Cardiac fibroblast (primary cell): Measurements from ENCODE around the gene CTIF.

ENCODE experiments used
- DNase-seq, 2 donors: peaks; one replicate each; pipeline versions ENCODE4 v3.0.0 to v3.0.0-alpha.2; 2010; ENCODE audit warnings: low read depth in 2 of 2
- H3K4me3 ChIP-seq, 2 donors: replicated peaks in 1 of 2; 1 replicate in 1 of 2; 2 replicates in 1 of 2; pipeline ENCODE4 v1.5.1; 2011; ENCODE audit warnings: low read depth in 2 of 2, low read length in 2 of 2, mild to moderate bottlenecking in 2 of 2, moderate library complexity in 1 of 2
- TF ChIP-seq, protein P1 (sequence below): IDR thresholded peaks from one replicate; pipeline ENCODE4 v1.5.1; 2011; ENCODE audit warnings: low read depth, mild to moderate bottlenecking, low read length, inconsistent platforms

CTIF gene

DNA sequence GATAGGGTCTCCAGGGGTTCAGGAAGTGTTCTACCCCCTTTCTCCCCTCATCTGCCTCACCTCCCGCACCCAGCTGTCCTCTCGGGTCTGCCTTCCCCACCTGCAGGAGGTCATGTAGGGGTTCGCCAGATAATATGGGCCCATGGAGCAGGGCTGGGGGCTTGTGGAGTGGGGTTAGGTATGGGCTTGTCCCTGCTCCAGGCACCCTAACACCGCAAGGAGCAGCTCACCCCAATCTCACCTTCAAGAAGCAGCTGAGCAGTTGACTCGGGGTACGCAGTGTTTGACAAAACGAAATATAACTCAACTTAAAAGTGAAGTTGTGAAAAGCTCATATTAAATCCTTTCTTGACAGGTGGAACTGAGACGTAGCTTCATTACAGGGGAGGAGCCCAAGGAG is 99.6 kb downstream of the CTIF start:
- TF ChIP-seq, protein P1, sequence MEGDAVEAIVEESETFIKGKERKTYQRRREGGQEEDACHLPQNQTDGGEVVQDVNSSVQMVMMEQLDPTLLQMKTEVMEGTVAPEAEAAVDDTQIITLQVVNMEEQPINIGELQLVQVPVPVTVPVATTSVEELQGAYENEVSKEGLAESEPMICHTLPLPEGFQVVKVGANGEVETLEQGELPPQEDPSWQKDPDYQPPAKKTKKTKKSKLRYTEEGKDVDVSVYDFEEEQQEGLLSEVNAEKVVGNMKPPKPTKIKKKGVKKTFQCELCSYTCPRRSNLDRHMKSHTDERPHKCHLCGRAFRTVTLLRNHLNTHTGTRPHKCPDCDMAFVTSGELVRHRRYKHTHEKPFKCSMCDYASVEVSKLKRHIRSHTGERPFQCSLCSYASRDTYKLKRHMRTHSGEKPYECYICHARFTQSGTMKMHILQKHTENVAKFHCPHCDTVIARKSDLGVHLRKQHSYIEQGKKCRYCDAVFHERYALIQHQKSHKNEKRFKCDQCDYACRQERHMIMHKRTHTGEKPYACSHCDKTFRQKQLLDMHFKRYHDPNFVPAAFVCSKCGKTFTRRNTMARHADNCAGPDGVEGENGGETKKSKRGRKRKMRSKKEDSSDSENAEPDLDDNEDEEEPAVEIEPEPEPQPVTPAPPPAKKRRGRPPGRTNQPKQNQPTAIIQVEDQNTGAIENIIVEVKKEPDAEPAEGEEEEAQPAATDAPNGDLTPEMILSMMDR: no peak
- no peak overlapping the region for H3K4me3 ChIP-seq
- no peak for DNase-seq

- TF ChIP-seq, protein P1: no peak
- DNase-seq: no peak
- H3K4me3 ChIP-seq: no peak overlapping the region
These were observed 100.3 kb downstream of the CTIF start for GRCh38 chr18:48638896-48639771.

DNA sequence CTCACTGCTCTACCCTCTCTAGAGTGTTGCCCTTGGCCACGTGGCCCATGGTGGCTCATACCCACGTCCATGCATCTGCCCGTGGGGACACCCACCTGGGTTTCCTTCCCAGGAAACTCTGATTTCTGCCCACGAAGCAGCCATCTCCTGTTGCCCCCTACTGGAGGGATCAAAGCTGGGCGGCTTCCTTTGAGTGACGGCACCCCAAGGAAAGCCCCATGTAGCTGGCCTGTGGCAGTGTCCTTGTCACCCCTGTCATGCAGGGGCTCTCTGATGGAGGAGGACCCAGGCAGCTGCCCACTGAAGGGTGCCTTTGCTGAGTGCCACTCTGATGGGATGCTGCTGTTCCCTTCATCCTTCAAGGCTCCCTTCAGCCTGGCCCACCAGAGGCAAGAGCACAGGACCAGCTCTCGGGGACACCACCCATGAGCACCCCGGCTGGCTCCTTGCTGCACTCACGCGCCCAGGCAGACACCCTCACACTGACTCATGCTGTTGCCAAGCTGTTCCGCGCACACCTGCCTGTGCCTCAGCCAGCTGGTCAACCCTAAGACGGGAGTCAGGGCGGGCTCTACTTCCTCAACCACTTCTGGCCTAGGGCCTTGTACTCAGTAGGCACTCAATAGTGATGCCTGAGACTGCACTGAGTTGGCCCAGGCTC is 101.1 kb downstream of the CTIF start:
- no peak for DNase-seq
- TF ChIP-seq, protein P1: peak; percentile 50
- H3K4me3 ChIP-seq: no peak overlapping the region

DNA sequence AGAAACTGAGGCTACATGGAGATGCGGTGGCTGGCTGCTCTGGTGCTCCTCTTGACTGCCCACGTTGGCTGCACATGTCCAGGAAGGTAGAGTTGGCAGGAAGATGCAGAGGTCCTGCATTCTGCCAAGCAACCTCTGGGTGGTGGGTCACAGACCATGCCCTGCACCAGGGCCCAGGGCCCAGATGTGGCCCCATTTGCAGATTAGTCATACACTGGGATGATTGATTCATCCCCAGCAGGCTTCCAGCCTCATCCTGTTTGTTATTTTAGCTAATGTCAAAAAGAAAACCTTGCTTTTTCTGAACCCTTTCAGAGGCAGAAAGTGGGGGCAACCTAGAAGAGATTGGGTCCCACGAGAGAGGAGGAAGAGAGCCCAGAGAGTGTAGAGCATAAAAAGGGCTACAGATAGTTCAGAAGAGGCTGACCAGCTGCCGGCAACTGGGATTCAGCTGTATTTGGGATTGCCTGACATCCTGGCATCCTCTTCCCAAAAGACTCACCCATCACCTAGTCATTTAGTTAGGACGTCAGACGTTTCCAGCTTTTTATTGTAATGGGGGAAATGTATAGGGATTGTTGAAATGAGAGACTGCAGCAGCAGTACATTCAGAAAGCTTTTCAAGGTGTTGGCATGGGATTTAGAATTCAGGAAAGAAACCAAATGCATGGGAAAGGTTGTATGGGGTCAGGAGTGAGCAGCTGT is 101.9 kb downstream of the CTIF start:
- H3K4me3 ChIP-seq: no peak overlapping the region
- TF ChIP-seq, protein P1: no peak
- no peak for DNase-seq

DNA sequence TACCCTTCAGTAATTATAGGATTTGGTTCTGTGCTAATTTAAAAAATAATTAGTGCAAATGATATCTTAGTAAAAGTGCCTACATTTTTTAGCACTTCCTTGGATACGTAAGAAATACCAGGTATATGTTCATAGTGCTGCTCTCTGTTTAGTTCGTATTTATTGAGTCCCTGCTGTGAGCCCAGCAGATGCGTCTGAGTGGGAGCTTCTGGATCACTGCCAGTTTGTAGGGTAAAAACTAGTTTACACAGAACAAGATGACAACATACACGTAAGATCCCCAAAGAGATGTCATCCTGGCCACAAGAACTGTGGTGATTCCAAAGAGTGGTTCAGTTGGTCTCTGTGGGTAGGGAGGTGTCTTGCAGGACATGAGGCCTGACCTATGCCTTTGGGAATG is 103.2 kb downstream of the CTIF start:
- DNase-seq: no peak
- H3K4me3 ChIP-seq: no peak overlapping the region
- TF ChIP-seq, protein P1: no peak

DNA sequence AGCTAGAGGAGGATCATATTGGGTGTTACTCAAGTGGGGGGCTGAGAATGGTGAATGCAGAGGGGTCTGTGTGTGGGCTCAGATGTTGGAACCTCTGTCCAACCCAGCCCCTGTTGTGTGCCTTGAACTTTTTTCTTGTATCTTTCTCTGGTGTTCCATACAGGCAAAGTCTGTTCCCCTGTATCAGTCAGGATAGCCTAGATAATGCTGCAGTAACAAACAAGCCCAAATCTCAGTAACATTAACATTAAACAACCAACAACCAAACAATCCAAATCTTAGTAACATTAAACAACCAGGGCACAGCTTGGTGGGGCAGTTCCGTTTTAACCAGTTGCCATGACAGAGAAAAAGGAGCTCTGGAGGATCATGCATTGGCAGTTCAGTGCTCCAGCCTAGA is 103.7 kb downstream of the CTIF start:
- TF ChIP-seq, protein P1: no peak
- DNase-seq: no peak
- no peak overlapping the region for H3K4me3 ChIP-seq
